Gastrocnemius medialis (tissue), 4 donors: ENCODE data around the gene CENPP. TPM values are rescaled to one million over a fixed set of nuclear protein-coding genes. Genes with fewer than 3 reads are reported as not detected.

Experiments
- ATAC-seq, 2 donors: fragments of 150-250 bp; one replicate each; pipeline ENCODE4 v1.9.1; 2016
- DNase-seq, 2 donors: peaks; one replicate each; pipeline ENCODE4 v3.0.0-alpha.2; 2019
- H3K27ac ChIP-seq, 4 donors: fragments of 200-600 bp; sonication (generic); 1 replicate in 1 of 4; 2 replicates in 3 of 4; pipeline ENCODE4 v1.5.1; 2016 to 2018; ENCODE audit warnings: mild to moderate bottlenecking in 2 of 4, moderate library complexity in 1 of 4
- H3K27me3 ChIP-seq, 3 donors: fragments of 200-600 bp; sonication (generic) in 2 of 3; 1 replicate in 1 of 3; 2 replicates in 2 of 3; pipeline versions ENCODE4 v1.5.1 to v1.6.0; 2016 to 2019; ENCODE audit warnings: mild to moderate bottlenecking in 1 of 3, moderate library complexity in 1 of 3
- H3K36me3 ChIP-seq, 2 donors: fragments of 200-600 bp; sonication (generic) in 1 of 2; one replicate each; pipeline ENCODE4 v1.5.1; 2017 to 2018
- H3K4me1 ChIP-seq, 2 donors: fragments of 200-600 bp; sonication (generic) in 1 of 2; one replicate each; pipeline ENCODE4 v1.5.1; 2016 to 2017; ENCODE audit warnings: mild to moderate bottlenecking in 2 of 2
- H3K4me3 ChIP-seq, 4 donors: fragments of 200-600 bp; sonication (generic) in 3 of 4; 1 replicate in 1 of 4; 2 replicates in 3 of 4; pipeline ENCODE4 v1.5.1; 2016 to 2019; ENCODE audit warnings: mild to moderate bottlenecking in 2 of 4
- H3K9me3 ChIP-seq, 3 donors: fragments of 200-600 bp; sonication (generic) in 2 of 3; 1 replicate in 1 of 3; 2 replicates in 2 of 3; pipeline ENCODE4 v1.5.1; 2016 to 2019
- CTCF ChIP-seq, 5 experiments: fragments of 450-650 bp in 3 of 5; fragments of 200-600 bp in 2 of 5; sonication (generic) in 2 of 5; IDR thresholded peaks in 4 of 5; conservative IDR thresholded peaks in 1 of 5; 1 replicate in 4 of 5; 2 replicates in 1 of 5; pipeline ENCODE4 v1.5.1; 2016 to 2019; ENCODE audit warnings: antibody characterized with exemption in 5 of 5, mild to moderate bottlenecking in 3 of 5, moderate library complexity in 3 of 5
- POLR2A ChIP-seq, 2 donors: fragments of 450-650 bp; IDR thresholded peaks; one replicate each; pipeline ENCODE4 v1.6.1; 2017; ENCODE audit warnings: antibody characterized with exemption in 2 of 2, mild to moderate bottlenecking in 2 of 2, moderate library complexity in 2 of 2
- in situ Hi-C, 4 donors: fragments of 200-750 bp; cut with MboI; loops; one replicate each; pipeline versions ENCODE4 v1.15.0 to v1.8.0; 2017; ENCODE audit warnings: low sequenced_read_pairs in 4 of 4
- intact Hi-C: fragments of 100-400 bp; cut with DNase I; formaldehyde crosslinking; loops from one replicate; pipeline ENCODE4 v1.15.1; 2023; ENCODE audit warnings: low total_unique reads
- total RNA-seq, 4 donors: library from RNA; depleted of rRNA; stranded (reverse); fragments of >200 nt; gene quantifications; one replicate each; pipeline versions ENCODE4 v1.1.0 to v1.2.3, GENCODE V29; 2016

Gene CENPP
- total RNA-seq, 4 donors from 2014 or later, result 1.8 to 11.5 (median 8.7) TPM

GRCh38 chr9:92645041-92645440 is 319.3 kb downstream of the CENPP start:
- intact Hi-C loops, result no loop called here
- Histone ChIP-seq H3K4me1 (no peaks in the 10 kb centered on the region), H3K9me3 (no peaks in the 10 kb centered on the region), H3K27ac (no peak overlapping the region), H3K4me3 (no peak overlapping the region), H3K36me3 (peaks cover 0 to 73% of the 10 kb centered on the region in 2 donors), H3K27me3 (no peaks in the 10 kb centered on the region)
- DNase-seq (no peak), ATAC-seq (no peak)
- in situ Hi-C loops, result loop anchor here in 2 of 4 donors (25.0 kb wide), 3 partner anchors 183 to 508 kb away; partner anchors contain the start of genes CENPP (in 1 of the 2) and NOL8 (in 1 of the 2)
- TF ChIP-seq POLR2A (IDR thresholded peaks at IDR 0.05), result no peak
- no peak for TF ChIP-seq CTCF (IDR thresholded peaks at IDR 0.05 in 4 of 5, conservative IDR thresholded peaks at IDR 0.05 in 1 of 5)

- H3K9me3 ChIP-seq, result no peaks in the 10 kb centered on the region
- TF ChIP-seq POLR2A (IDR thresholded peaks at IDR 0.05) (no peak), CTCF (IDR thresholded peaks at IDR 0.05 in 4 of 5, conservative IDR thresholded peaks at IDR 0.05 in 1 of 5) (no peak)
- H3K4me1 ChIP-seq, result no peaks in the 10 kb centered on the region
- H3K27ac ChIP-seq, result no peak overlapping the region
- peaks cover 0 to 69% of the 10 kb centered on the region in 2 donors for H3K36me3 ChIP-seq
- DNase-seq (no peak), ATAC-seq (no peak)
- no peaks in the 10 kb centered on the region for H3K27me3 ChIP-seq
- intact Hi-C loops (no loop called here), in situ Hi-C loops (loop anchor here in 2 of 4 donors (25.0 kb wide), 3 partner anchors 186 to 511 kb away; partner anchors contain the start of genes CENPP (in 1 of the 2) and NOL8 (in 1 of the 2))
- no peak overlapping the region for H3K4me3 ChIP-seq
Observed at GRCh38 chr9:92647671-92648473, 322.1 kb downstream of the CENPP start.

- ATAC-seq, result no peak
- Histone ChIP-seq H3K4me1 (no peaks in the 10 kb centered on the region), H3K27me3 (no peaks in the 10 kb centered on the region), H3K36me3 (peaks cover 0 to 63% of the 10 kb centered on the region in 2 donors), H3K4me3 (no peak overlapping the region), H3K9me3 (no peaks in the 10 kb centered on the region), H3K27ac (no peak overlapping the region)
- intact Hi-C loops (no loop called here), in situ Hi-C loops (loop anchor here in 2 of 4 donors (25.0 kb wide), 3 partner anchors 186 to 511 kb away; partner anchors contain the start of genes CENPP (in 1 of the 2) and NOL8 (in 1 of the 2))
- no peak for TF ChIP-seq CTCF (IDR thresholded peaks at IDR 0.05 in 4 of 5, conservative IDR thresholded peaks at IDR 0.05 in 1 of 5)
- no peak for TF ChIP-seq POLR2A (IDR thresholded peaks at IDR 0.05)
- no peak for DNase-seq
Observed at GRCh38 chr9:92648474-92648971, 322.8 kb downstream of the CENPP start.

- Histone ChIP-seq H3K4me3 (no peak overlapping the region), H3K4me1 (no peaks in the 10 kb centered on the region), H3K9me3 (no peaks in the 10 kb centered on the region), H3K27ac (no peak overlapping the region), H3K27me3 (no peaks in the 10 kb centered on the region), H3K36me3 (peaks cover 0 to 58% of the 10 kb centered on the region in 2 donors)
- DNase-seq, result no peak
- intact Hi-C loops (no loop called here), in situ Hi-C loops (loop anchor here in 2 of 4 donors (25.0 kb wide), 3 partner anchors 187 to 512 kb away; partner anchors contain the start of genes CENPP (in 1 of the 2) and NOL8 (in 1 of the 2))
- TF ChIP-seq POLR2A (IDR thresholded peaks at IDR 0.05), result no peak
- no peak for TF ChIP-seq CTCF (IDR thresholded peaks at IDR 0.05 in 4 of 5, conservative IDR thresholded peaks at IDR 0.05 in 1 of 5)
- no peak for ATAC-seq
Observed at GRCh38 chr9:92649007-92649406, 323.3 kb downstream of the CENPP start.
